GM18505 (cell line): ENCODE results near the gene RFX2.

Experiments used
- ATAC-seq: cut with Tn5 transposase; IDR thresholded peaks from one replicate; pipeline ENCODE4 v1.9.1; 2021; ENCODE audit not compliant: unreplicated experiment
- POLR2A ChIP-seq: IDR thresholded peaks from 4 replicates; pipeline ENCODE4 v1.6.1; 2011; ENCODE audit warnings: borderline replicate concordance; ENCODE audit not compliant: insufficient read depth, insufficient read length; ENCODE audit errors: extremely low read depth

The RFX2 gene

DNA sequence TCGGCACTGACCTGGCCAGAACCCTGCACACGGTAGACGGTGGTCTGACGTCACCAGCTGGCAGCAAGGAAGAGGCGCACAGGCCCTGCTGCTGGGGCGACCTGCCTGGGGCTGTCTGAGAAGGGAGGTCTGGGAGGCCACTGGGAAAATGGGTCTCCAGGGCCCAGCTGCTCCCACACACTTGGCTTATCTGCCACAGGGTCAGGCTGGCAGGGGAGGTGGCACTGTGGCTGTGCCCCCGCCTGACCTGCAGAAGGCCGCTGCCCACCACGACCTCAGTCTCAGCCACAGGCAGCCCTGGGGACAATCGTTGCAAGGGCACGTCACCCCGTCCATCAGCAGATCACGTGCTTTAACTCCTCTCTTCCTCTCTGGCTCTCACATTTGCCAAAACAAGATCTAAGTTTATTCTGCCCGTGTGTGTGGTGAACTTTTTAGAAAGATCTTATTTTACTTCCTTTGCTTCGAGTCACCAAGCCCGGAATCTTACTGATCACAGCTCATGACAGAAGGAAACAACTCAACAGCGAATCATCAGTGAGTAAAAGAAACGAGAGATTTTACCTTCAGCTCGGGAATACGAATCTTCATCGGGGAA lies 87.1 kb downstream of the RFX2 start:
- no peak for TF ChIP-seq POLR2A
- no peak for ATAC-seq

DNA sequence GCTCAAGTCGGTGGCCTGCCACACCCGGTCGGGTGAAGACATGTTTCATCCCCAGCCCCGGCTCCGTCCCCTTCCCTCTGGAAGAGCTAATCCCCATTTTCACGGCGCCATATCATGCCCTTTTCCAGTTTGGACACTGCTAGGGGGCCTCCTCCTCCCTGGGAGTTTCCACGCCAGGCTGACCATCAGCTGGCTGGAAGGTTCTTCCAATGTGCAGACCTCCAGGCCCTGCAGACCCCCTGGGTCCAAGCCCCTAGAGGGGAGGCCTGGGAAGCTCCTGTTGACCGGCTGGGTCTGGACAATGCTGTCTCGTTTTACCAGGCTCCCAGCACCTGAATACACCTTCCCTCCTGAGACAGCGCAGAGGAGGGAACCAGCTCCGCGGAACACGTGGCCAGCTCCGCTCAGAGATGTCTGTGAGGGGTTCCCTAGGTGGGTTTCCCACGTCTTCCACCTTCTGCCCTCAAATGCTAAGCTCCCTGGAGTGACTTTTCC lies 87.7 kb downstream of the RFX2 start:
- no peak for TF ChIP-seq POLR2A
- no peak for ATAC-seq

GRCh38 chr19:6021878-6022569 lies 88.3 kb downstream of the RFX2 start:
- TF ChIP-seq POLR2A = no peak
- peak; percentile 52 for ATAC-seq

GRCh38 chr19:6020972-6021805 lies 89.1 kb downstream of the RFX2 start:
- no peak for TF ChIP-seq POLR2A
- ATAC-seq = no peak

DNA sequence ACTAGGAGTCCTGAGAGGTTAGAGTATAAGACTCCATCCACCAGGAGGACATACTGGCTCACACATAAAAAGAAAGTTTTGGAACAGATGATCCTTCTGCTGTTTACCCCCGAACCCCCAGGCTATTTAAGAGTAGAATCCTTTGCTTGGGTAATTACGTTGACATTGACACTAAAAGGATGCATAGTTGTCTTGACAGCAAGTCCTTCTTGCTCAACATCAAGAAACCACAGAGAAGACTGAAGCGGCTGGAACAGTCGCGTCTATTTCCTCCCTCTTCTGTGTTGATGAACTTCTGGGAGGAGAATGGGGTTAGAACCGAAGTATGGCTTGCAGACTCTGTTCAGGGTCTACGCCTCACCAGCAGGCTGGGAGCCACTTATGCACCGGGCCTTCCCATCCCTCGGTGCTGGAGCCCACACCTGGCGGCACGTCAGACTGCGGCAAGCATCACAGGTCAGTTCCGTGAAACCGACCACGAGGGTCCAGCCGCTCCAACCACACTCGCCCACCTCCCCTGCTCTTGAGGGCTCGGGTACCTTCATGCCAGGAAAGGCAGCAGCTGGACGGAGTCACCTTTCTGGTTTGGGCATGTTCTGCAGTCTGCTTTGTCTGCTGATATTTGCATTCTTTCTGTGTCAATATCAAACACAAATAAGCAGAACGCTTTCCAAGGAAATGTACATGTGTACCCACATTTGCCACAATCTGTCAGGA lies 90.0 kb downstream of the RFX2 start:
- no peak for TF ChIP-seq POLR2A
- no peak for ATAC-seq

GRCh38 chr19:6018786-6019185 lies 91.5 kb downstream of the RFX2 start:
- TF ChIP-seq POLR2A = no peak
- ATAC-seq = no peak

GRCh38 chr19:6017576-6017975 lies 92.7 kb downstream of the RFX2 start:
- ATAC-seq = no peak

GRCh38 chr19:6015841-6016545 lies 94.3 kb downstream of the RFX2 start:
- ATAC-seq = no peak
- no peak for TF ChIP-seq POLR2A

More at GRCh38 chr19:6017576-6017975, 92.7 kb downstream of the RFX2 start:
- no peak for TF ChIP-seq POLR2A

DNA sequence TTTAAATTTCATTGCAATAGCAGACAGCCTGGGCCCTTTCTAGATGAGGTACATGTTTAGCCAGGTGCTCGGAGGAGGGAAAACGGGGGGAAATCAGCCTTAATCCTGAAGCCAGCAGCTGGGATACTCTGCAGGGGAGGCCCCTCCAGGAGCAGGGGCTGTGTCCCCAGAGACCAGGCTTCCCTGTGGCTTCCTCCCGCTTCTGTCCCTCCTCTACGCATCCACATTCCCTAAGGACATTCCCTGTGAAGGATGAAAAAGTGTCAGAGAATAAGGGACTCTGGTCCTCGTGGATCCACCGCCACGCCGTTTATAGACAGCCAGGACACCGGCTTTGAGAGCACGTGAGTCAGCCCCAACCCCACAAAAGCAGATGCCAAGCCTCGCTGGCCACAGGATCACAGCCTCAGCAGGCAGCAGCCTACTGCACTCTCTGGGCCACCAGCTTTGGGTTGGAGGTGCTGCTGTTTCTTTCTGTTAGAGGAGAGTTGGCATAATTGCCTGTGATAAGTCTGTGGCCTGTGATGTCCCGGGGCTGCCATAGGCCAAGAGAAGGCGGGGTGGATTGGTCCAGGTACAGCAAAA lies 95.7 kb downstream of the RFX2 start:
- ATAC-seq = no peak
- TF ChIP-seq POLR2A = no peak

DNA sequence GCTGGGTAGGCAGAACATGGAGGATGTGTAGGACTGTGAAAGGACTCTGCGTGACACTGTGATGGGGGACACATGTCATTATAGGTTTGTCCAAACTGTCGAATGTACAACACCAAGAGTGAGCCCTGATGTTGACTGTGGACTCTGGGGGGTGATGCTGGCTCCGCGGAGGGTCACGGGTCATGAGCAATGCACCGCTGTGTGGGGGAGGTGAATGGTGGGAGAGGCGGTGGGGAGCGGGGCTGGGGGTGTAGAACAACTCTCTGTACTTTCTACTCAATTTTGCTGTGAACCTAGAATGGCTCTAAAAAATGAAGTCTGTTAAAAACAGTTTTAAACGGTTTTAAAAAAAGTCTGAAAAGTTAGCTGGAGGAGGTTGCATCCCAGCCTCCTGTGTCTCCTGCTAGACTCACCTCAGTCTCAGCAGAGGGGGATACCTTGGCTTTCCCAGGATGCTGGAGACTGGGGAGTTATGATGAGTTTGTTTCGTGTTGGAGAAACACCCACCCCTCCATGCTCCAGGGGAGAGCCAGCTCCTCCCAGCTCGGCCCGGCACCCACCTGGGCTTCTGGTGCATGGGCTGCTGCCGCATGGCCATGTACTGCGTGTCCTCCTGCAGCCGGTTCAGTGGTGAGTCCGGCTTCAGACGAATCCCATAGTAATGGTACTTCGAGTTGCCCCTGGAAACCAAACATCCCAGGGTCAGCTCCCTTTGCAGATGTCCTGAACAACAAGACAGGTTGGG lies 97.7 kb downstream of the RFX2 start:
- no peak for ATAC-seq
- TF ChIP-seq POLR2A = no peak

GRCh38 chr19:6011794-6012193 lies 98.5 kb downstream of the RFX2 start:
- no peak for ATAC-seq

DNA sequence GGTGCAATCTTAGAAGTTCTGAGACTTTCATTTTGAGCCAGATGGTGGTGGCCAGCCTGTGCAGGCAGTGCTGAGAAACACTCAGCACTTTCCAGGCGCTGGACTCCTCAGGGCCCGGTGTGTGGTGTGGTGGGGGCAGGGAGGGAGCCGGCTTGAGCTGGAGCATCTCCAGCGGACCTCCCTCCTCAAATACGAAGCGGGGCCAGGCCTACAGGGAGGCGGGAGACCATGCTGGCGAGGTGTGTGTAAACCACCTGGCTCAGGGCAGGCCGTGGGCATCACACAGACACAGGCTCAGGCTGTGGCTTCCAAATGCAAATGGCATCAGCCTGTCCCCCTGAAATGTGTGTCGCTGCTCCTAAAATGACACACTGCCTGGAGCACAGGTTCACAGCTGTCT lies 99.1 kb downstream of the RFX2 start:
- TF ChIP-seq POLR2A = no peak
- ATAC-seq = no peak

More at GRCh38 chr19:6011794-6012193, 98.5 kb downstream of the RFX2 start:
- no peak for TF ChIP-seq POLR2A

GRCh38 chr19:6010107-6010506 lies 100.2 kb downstream of the RFX2 start:
- TF ChIP-seq POLR2A = no peak
- no peak for ATAC-seq
